Effector memory CD4-positive, alpha-beta T cell (primary cell): ENCODE measurements around the gene ERBB4.
"Not testable (repeated sequence)": the region's sequence is repeated elsewhere in the genome, so short reads cannot be mapped to it uniquely, and the experiment has no call there.

Source experiments
- DNase-seq, 3 donors: peaks; one replicate each; pipeline ENCODE4 v3.0.0-alpha.2; 2020
- H3K27ac ChIP-seq: 2 replicates; pipeline ENCODE4 v1.7.0; 2013; ENCODE audit warnings: mild to moderate bottlenecking, low read length, moderate library complexity; ENCODE audit not compliant: insufficient read depth, poor library complexity, severe bottlenecking
- H3K27me3 ChIP-seq: replicated peaks from 2 replicates; pipeline ENCODE4 v1.7.0; 2013; ENCODE audit warnings: mild to moderate bottlenecking, low read length; ENCODE audit not compliant: insufficient read depth, control insufficient read depth, poor library complexity, severe bottlenecking
- H3K36me3 ChIP-seq: 2 replicates; pipeline ENCODE4 v1.7.0; 2013; ENCODE audit warnings: mild to moderate bottlenecking, low read length, moderate library complexity; ENCODE audit not compliant: control insufficient read depth, insufficient read depth
- H3K4me1 ChIP-seq: 2 replicates; pipeline ENCODE4 v1.7.0; 2013; ENCODE audit warnings: low read length, mild to moderate bottlenecking; ENCODE audit not compliant: control insufficient read depth, insufficient read depth, poor library complexity, severe bottlenecking
- H3K4me3 ChIP-seq: 2 replicates; pipeline ENCODE4 v1.7.0; 2013; ENCODE audit warnings: low read length, low read depth, mild to moderate bottlenecking; ENCODE audit not compliant: insufficient read depth, poor library complexity, severe bottlenecking
- H3K9me3 ChIP-seq: 2 replicates; pipeline ENCODE4 v1.7.0; 2013; ENCODE audit warnings: mild to moderate bottlenecking, low read length, moderate library complexity; ENCODE audit not compliant: control insufficient read depth

The ERBB4 gene

DNA sequence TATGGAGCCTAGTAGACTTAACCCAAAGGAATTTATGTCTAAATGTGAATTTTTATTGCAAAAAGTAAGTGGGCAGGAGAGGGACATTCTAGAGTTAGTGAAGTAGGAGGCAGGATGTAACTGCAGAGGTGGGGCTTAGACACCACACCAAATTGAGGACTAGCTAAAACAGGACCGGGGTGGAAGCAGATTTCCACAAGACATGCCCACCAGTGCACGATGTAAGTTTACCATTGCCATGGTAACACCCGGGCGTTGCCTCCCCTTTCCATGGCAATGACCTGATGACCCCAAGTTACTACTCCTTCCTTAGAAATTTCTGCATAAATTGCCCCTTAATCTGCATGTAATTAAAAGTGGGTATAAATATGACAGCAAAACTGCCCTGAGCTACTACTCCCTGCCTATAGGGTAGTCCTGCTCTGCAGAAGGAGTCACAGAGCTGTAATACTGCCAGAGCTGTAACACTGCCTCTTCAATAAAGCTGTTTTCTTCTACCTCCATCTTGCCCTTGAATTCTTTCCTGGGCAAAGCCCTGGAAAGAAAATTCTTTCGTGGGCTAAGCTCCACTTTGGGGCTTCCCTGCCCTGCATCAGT, 509.7 kb downstream of the ERBB4 start:
- DNase-seq = no peak
- Histone ChIP-seq H3K4me3 (no peak overlapping the region), H3K27me3 (no peaks in the 10 kb centered on the region), H3K36me3 (no peaks in the 10 kb centered on the region), H3K9me3 (no peaks in the 10 kb centered on the region), H3K27ac (no peak overlapping the region), H3K4me1 (no peaks in the 10 kb centered on the region)

DNA sequence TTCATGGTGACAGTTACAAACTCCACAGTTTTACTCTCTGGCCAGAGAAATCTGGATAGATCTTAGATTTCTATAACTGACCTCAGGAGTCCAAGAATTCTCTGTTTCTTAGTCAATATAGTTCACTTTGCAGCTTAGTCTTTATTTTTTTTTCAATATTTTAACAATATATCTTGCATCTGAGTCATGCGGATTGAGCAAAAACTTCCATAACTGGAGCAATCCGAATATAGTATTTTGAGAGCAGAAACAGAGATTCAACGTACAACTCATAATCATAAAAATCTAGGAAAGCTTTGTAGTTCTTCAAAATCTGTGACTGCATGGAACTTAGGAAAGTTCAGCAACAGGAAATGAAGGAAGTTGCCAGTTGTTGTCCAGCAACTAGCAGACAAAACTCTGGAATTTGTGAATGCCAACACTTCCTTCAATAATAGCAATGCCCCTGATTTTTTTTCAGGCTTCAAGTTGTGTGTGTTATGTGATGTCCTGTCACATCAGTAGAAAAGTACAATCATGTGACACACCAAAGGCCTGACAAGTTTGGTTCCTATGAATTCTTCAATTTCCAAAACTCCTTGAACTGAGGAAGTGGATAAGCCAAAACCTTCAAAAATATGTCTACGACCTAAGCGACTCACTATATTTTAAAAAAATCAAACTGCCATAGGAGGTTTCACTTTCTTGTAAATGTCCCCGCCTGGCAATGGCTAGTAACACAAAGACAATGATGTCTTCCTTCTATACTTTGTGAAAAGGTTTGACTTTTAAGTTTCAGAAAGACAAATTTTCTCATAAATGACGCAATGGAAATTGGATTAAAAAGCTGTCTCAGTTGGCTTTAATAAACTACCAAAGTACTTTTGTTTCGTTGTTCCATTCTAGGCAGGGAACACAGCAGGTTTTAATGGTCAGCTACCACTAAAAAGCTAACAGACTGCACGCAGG, 510.6 kb downstream of the ERBB4 start:
- Histone ChIP-seq H3K27me3 (no peaks in the 10 kb centered on the region), H3K4me1 (no peaks in the 10 kb centered on the region), H3K9me3 (no peaks in the 10 kb centered on the region), H3K4me3 (no peak overlapping the region), H3K36me3 (no peaks in the 10 kb centered on the region), H3K27ac (no peak overlapping the region)
- no peak for DNase-seq

DNA sequence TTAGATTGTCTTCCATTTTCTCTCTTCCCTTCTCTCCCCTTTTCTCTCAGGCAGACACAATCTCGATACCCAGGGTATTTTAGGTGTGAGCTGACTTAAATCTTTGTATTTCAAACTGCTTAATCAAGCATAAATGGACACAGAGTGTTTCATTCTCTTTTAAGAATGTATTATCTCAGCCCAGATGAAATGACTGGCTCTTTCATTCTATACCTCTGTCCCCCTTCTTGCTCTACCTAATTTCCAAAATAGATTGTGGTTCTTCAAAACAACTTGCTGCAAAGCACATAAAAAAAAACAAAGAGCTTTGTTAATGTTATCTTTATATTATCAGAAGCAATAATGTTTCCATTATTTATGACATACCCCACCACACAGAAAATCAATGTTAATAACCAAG, 514.6 kb downstream of the ERBB4 start:
- Histone ChIP-seq H3K36me3 (no peaks in the 10 kb centered on the region), H3K4me3 (no peak overlapping the region), H3K9me3 (no peaks in the 10 kb centered on the region), H3K4me1 (no peaks in the 10 kb centered on the region), H3K27ac (no peak overlapping the region), H3K27me3 (no peaks in the 10 kb centered on the region)
- DNase-seq = no peak

DNA sequence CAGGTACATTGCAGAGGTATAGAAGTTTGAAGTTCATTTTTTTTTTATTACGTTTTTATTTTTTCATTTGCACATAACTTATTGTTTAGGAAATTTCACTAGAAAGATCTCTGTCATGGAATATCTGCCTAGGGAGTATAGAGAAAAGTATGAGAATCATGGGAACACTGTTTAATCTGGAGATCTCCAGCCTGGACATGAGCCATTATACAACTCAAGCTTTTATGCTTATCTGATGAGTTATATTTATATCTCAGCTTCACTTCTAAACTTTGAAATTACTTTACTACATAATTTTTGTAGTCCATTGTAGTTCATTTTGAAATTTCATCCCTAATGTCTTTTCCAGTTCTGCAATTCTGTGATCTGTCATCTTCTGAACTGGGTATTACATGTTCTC, 515.6 kb downstream of the ERBB4 start:
- no peak overlapping the region for H3K27ac ChIP-seq
- H3K9me3 ChIP-seq = no peaks in the 10 kb centered on the region
- H3K4me1 ChIP-seq = no peaks in the 10 kb centered on the region
- no peaks in the 10 kb centered on the region for H3K36me3 ChIP-seq
- no peaks in the 10 kb centered on the region for H3K27me3 ChIP-seq
- H3K4me3 ChIP-seq = no peak overlapping the region
- no peak for DNase-seq

DNA sequence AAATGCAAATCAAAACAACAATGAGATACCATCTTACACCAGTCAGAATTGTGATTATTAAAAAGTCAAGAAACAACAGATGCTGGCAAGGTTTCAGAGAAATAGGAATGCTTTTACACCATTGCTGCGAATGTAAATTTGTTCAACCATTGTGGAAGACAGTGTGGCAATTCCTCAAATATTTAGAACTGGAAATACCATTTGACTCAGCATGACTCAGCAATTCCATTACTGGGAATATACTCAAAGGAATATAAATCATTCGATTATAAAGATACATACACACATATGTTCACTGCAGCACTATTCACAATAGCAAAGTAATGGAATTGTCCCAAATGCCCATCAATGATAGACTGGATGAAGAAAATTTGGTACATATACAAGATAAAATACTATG, 516.7 kb downstream of the ERBB4 start:
- no peak overlapping the region for H3K27ac ChIP-seq
- H3K4me1 ChIP-seq = no peaks in the 10 kb centered on the region
- no peaks in the 10 kb centered on the region for H3K36me3 ChIP-seq
- H3K4me3 ChIP-seq = no peak overlapping the region
- DNase-seq = no peak
- no peaks in the 10 kb centered on the region for H3K27me3 ChIP-seq
- H3K9me3 ChIP-seq = no peaks in the 10 kb centered on the region

DNA sequence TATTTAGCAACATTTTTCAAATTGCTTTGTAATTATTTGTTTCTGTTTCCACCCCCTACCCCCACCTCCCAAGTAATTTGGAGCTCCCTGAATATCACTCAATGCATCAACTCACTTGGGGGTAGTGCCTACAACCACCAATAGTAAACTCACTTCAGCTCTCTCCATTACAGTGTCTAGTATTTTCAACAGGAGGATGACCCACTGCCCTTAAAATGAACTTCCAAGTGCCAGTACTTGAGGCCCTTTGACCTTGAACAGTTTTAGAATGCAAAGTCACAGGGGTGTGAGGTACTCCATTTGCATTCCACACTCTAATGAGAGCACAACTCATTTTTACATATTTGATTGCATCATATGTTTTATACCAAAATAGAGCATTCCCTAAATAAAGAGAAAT, 523.0 kb downstream of the ERBB4 start:
- no peak for DNase-seq

DNA sequence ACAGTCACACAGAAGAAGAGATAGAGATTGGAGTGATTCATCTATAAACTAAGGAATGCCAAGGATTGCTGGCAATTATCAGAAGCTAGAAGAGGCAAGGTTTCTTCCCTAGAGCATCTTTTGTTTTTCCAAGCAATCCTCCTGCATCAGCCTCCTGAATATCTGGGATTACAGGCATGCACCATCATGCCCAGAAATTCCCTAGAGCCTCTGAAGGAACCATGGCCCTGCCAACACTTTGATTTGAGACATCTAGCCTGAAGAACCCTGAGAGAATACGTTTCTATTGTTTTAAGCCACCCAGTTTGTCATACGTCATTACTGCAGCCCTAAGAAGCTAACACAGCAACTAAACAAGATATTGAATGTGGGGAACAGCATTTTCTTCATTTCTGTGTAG, 525.0 kb downstream of the ERBB4 start:
- H3K4me1 ChIP-seq = no peaks in the 10 kb centered on the region
- H3K27me3 ChIP-seq = no peaks in the 10 kb centered on the region
- no peaks in the 10 kb centered on the region for H3K36me3 ChIP-seq
- no peak overlapping the region for H3K4me3 ChIP-seq
- DNase-seq = no peak
- H3K27ac ChIP-seq = no peak overlapping the region
- no peaks in the 10 kb centered on the region for H3K9me3 ChIP-seq

More for the DNA sequence above, 523.0 kb downstream of the ERBB4 start:
- Histone ChIP-seq H3K36me3 (no peaks in the 10 kb centered on the region), H3K4me1 (no peaks in the 10 kb centered on the region), H3K27ac (no peak overlapping the region), H3K4me3 (no peak overlapping the region), H3K9me3 (no peaks in the 10 kb centered on the region), H3K27me3 (no peaks in the 10 kb centered on the region)

DNA sequence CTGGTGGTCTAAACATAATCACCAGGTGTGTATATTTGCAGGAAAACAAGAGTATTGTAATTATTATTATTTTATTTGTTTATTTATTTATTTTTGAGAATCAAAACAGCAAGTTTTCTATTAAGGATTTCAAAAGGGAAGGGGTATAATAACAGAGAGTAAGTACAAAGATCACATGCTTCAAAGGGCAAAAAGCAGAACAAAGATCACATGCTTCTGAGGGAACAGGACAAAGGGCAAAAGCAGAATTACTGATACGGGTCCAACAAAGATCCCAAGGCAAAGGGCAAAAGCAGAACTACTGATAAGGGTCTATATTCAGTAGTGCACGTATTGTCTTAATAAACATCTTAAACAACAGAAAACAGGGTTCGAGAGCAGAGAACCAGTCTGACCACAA, 528.3 kb downstream of the ERBB4 start:
- not testable (repeated sequence) for H3K36me3 ChIP-seq, DNase-seq, H3K27ac ChIP-seq, H3K9me3 ChIP-seq, H3K4me1 ChIP-seq, H3K4me3 ChIP-seq, H3K27me3 ChIP-seq

DNA sequence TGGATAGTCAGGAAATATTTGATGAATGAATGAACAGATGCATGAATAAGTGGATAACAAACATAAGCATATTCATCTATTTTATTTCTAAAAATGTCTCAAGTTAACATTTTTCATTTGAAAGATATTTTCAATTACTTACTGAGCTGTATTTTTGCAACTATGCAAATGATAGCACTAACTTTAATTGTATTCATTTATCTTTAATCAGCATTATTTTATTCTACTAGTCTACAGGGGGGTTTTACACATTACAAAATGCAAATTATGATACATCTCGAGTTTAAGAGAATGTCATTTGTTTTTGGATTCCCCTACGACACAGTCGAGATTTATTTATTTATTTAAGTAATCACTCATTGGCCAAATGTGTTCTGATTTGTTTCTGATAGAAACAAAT, 530.6 kb downstream of the ERBB4 start:
- H3K4me3 ChIP-seq = no peak overlapping the region
- DNase-seq = no peak
- H3K27me3 ChIP-seq = no peaks in the 10 kb centered on the region
- H3K9me3 ChIP-seq = no peaks in the 10 kb centered on the region
- H3K36me3 ChIP-seq = no peaks in the 10 kb centered on the region
- H3K27ac ChIP-seq = no peak overlapping the region
- H3K4me1 ChIP-seq = no peaks in the 10 kb centered on the region

DNA sequence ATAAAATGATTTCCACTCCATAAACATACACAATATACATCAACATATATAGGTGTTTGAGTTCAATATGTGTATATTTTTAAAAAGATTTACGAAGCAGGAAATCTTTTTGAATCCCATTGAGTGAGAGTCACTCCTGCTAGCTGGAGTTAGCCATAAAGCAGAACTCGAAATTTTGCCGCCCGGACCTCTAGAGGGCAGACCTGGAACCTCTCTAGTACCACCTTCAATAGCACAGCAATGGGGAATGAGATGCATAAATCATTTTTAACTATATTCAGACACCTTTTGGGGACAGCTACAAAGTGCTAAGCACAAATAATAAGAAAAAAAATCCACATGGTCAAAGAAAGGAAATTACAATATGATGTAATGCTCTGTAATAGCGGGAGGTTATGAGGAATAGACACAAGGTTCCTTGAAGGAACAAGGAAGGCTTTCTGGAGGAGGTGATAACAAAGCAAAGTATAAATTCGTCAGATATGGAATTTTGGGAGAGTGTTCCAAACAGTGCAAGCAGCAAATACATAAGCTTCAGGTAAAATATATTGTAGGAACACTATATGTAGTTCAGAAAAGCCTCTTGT, 533.4 kb downstream of the ERBB4 start:
- Histone ChIP-seq H3K27ac (no peak overlapping the region), H3K9me3 (no peaks in the 10 kb centered on the region), H3K36me3 (no peaks in the 10 kb centered on the region), H3K4me3 (no peak overlapping the region), H3K27me3 (no peaks in the 10 kb centered on the region), H3K4me1 (no peaks in the 10 kb centered on the region)
- DNase-seq = no peak
